Measurements from ENCODE around the gene SND1. TPM values are rescaled to one million over a fixed set of nuclear protein-coding genes. Genes with fewer than 3 reads are reported as not detected.

Gene SND1
- total RNA-seq, 5 donors from 2014 or later (not counting 1 experiment from before 2014, with no cell fraction given) = 137 to 187 (median 154) TPM

DNA sequence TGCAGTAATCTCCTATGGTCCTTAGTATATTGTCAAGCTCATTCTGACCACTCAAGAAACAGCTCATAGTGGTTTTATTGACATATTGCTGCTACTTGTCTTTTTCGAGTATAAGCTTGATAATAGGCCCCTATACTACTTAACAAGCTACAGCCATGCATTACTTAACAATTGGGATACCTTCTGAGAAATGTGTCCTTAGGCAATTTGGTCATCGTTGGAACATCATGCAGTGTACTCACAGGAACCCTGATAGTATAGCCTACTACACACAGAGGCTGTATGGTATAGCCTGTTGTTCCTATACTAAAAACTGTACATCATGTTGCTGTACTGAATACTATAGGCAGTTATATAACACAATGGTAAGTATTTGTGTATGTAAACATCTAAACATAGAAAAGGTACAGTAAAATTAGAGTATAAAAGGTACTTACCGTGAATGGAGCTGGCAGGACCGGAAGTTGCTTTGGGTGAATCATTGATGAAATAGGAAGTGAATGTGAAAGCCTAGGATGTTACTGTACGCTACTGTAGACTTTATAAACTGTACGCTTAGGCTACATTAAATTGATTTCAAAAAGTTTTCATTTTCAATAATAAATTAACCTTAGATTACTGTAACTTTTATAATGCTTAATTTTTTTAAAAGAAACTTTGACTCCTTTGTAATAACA lies 218.4 kb downstream of the SND1 start:
- H3K27ac ChIP-seq (ENCODE audit: low read length) = no peak overlapping the region

DNA sequence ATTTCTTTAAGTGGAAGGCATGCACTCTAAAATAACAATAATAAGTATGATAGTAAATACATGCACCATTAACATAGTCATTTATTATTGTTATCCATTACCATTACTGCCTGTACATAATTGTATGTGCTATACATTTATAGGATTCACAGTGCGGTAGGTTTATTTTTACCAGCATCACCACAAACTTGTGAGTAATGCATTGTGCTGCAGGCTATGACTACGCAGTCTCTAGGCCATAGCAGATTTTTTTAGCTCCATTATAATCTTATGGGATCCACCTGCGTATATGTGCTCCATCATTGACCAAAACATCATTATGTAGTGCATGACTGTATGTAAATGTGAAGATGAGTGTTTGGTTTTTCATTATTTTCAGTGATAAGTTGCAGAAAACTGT lies 219.2 kb downstream of the SND1 start:
- Mint-ChIP-seq H3K27me3 (no peaks in the 10 kb centered on the region), H3K36me3 (peaks cover 24% of the 10 kb centered on the region), H3K4me3 (no peak overlapping the region), H3K27ac (no peak overlapping the region), H3K9me3 (no peaks in the 10 kb centered on the region), H3K4me1 (peaks cover 31 to 41% (median 37%) of the 10 kb centered on the region in 3 donors)
- WGBS (ENCODE audit: insufficient coverage) = no CpG with 5 or more reads among the region's 3 CpGs
- Histone ChIP-seq H3K4me1 (ENCODE audit: control insufficient read depth in 1 of 2, extremely low read depth in 1 of 2, insufficient read depth in 2 of 2, low read length in 2 of 2) (peaks cover 0 to 3% of the 10 kb centered on the region in 2 experiments), H3K9me3 (no peaks in the 10 kb centered on the region), H3K36me3 (ENCODE audit: control insufficient read depth in 2 of 2, extremely low read depth in 1 of 2, insufficient read depth in 1 of 2, low read length in 1 of 2) (peaks cover 0 to 3% of the 10 kb centered on the region in 2 donors), H3K27ac (ENCODE audit: low read length) (no peak overlapping the region), H3K27me3 (replicated peaks in 1 of 2; ENCODE audit: control insufficient read depth in 2 of 2, extremely low read depth in 1 of 2, insufficient read depth in 2 of 2, low read length in 1 of 2) (no peaks in the 10 kb centered on the region), H3K4me3 (ENCODE audit: control insufficient read depth in 1 of 2, extremely low read depth in 1 of 2, low read length in 1 of 2) (no peak overlapping the region)
- ChIA-PET CTCF (interaction anchor here in 1 of 2 donors (0.6 kb wide), 1 partner anchor 14 kb away, joined by 4 read pairs; no protein-coding TSS in a partner anchor), POLR2A (no interaction called here)
- ATAC-seq (replicated peaks in 1 of 4) = no peak
- DNase-seq = no peak

More for the DNA sequence above, 218.4 kb downstream of the SND1 start:
- Mint-ChIP-seq H3K9me3 (no peaks in the 10 kb centered on the region), H3K27me3 (no peaks in the 10 kb centered on the region), H3K27ac (no peak overlapping the region), H3K4me3 (no peak overlapping the region), H3K36me3 (peaks cover 24% of the 10 kb centered on the region), H3K4me1 (peaks cover 32 to 45% (median 42%) of the 10 kb centered on the region in 3 donors)
- no peaks in the 10 kb centered on the region for H3K4me1 ChIP-seq (ENCODE audit: control insufficient read depth in 1 of 2, extremely low read depth in 1 of 2, insufficient read depth in 2 of 2, low read length in 2 of 2)
- peaks cover 0 to 3% of the 10 kb centered on the region in 2 donors for H3K36me3 ChIP-seq (ENCODE audit: control insufficient read depth in 2 of 2, extremely low read depth in 1 of 2, insufficient read depth in 1 of 2, low read length in 1 of 2)
- WGBS (ENCODE audit: insufficient coverage) = 81% methylated on average over 3 of the region's 6 CpGs
- no peaks in the 10 kb centered on the region for H3K27me3 ChIP-seq (replicated peaks in 1 of 2; ENCODE audit: control insufficient read depth in 2 of 2, extremely low read depth in 1 of 2, insufficient read depth in 2 of 2, low read length in 1 of 2)
- H3K9me3 ChIP-seq = no peaks in the 10 kb centered on the region
- ATAC-seq (replicated peaks in 1 of 4) (no peak), DNase-seq (no peak)
- no peak overlapping the region for H3K4me3 ChIP-seq (ENCODE audit: control insufficient read depth in 1 of 2, extremely low read depth in 1 of 2, low read length in 1 of 2)
- POLR2A ChIA-PET = no interaction called here
- CTCF ChIA-PET = interaction anchor here in 1 of 2 donors (0.6 kb wide), 1 partner anchor 141 kb away, joined by 3 read pairs; no protein-coding TSS in a partner anchor

- Mint-ChIP-seq H3K4me3 (no peak overlapping the region), H3K9me3 (no peaks in the 10 kb centered on the region), H3K27me3 (no peaks in the 10 kb centered on the region), H3K4me1 (peaks cover 31 to 35% (median 34%) of the 10 kb centered on the region in 3 donors), H3K27ac (no peak overlapping the region), H3K36me3 (peaks cover 18% of the 10 kb centered on the region)
- POLR2A ChIA-PET = interaction anchor here in 1 of 2 donors (0.7 kb wide), 1 partner anchor 15 kb away, joined by 3 read pairs; no protein-coding TSS in a partner anchor
- WGBS (ENCODE audit: insufficient coverage) = no CpG with 5 or more reads among the region's 1 CpG
- no peaks in the 10 kb centered on the region for H3K27me3 ChIP-seq (replicated peaks in 1 of 2; ENCODE audit: control insufficient read depth in 2 of 2, extremely low read depth in 1 of 2, insufficient read depth in 2 of 2, low read length in 1 of 2)
- CTCF ChIA-PET = no interaction called here
- DNase-seq = no peak
- H3K4me3 ChIP-seq (ENCODE audit: control insufficient read depth in 1 of 2, extremely low read depth in 1 of 2, low read length in 1 of 2) = no peak overlapping the region
- H3K27ac ChIP-seq (ENCODE audit: low read length) = no peak overlapping the region
- no peaks in the 10 kb centered on the region for H3K9me3 ChIP-seq
- peaks cover 0 to 3% of the 10 kb centered on the region in 2 donors for H3K36me3 ChIP-seq (ENCODE audit: control insufficient read depth in 2 of 2, extremely low read depth in 1 of 2, insufficient read depth in 1 of 2, low read length in 1 of 2)
- H3K4me1 ChIP-seq (ENCODE audit: control insufficient read depth in 1 of 2, extremely low read depth in 1 of 2, insufficient read depth in 2 of 2, low read length in 2 of 2) = peaks cover 0 to 3% of the 10 kb centered on the region in 2 experiments
- no peak for ATAC-seq (replicated peaks in 1 of 4)
These were observed 220.1 kb downstream of the SND1 start for GRCh38 chr7:127872122-127872521.

- ATAC-seq (replicated peaks in 1 of 4) = no peak
- CTCF ChIA-PET = interaction anchor here in 1 of 2 donors (0.6 kb wide), 1 partner anchor 51 kb away, joined by 4 read pairs; no protein-coding TSS in a partner anchor
- H3K27ac ChIP-seq (ENCODE audit: low read length) = no peak overlapping the region
- no peak for DNase-seq
- H3K4me1 ChIP-seq (ENCODE audit: control insufficient read depth in 1 of 2, extremely low read depth in 1 of 2, insufficient read depth in 2 of 2, low read length in 2 of 2) = peaks cover 0 to 3% of the 10 kb centered on the region in 2 experiments
- Mint-ChIP-seq H3K9me3 (no peaks in the 10 kb centered on the region), H3K27me3 (no peaks in the 10 kb centered on the region), H3K27ac (no peak overlapping the region), H3K4me1 (peaks cover 25 to 31% (median 29%) of the 10 kb centered on the region in 3 donors), H3K36me3 (peaks cover 9% of the 10 kb centered on the region), H3K4me3 (no peak overlapping the region)
- POLR2A ChIA-PET = no interaction called here
- WGBS (ENCODE audit: insufficient coverage) = no CpG with 5 or more reads among the region's 3 CpGs
- peaks cover 0 to 1% of the 10 kb centered on the region in 2 donors for H3K36me3 ChIP-seq (ENCODE audit: control insufficient read depth in 2 of 2, extremely low read depth in 1 of 2, insufficient read depth in 1 of 2, low read length in 1 of 2)
- no peak overlapping the region for H3K4me3 ChIP-seq (ENCODE audit: control insufficient read depth in 1 of 2, extremely low read depth in 1 of 2, low read length in 1 of 2)
- H3K9me3 ChIP-seq = no peaks in the 10 kb centered on the region
- no peaks in the 10 kb centered on the region for H3K27me3 ChIP-seq (replicated peaks in 1 of 2; ENCODE audit: control insufficient read depth in 2 of 2, extremely low read depth in 1 of 2, insufficient read depth in 2 of 2, low read length in 1 of 2)
These were observed 221.2 kb downstream of the SND1 start for GRCh38 chr7:127873151-127873550.

GRCh38 chr7:127873715-127874636 lies 222.0 kb downstream of the SND1 start:
- ChIA-PET POLR2A (no interaction called here), CTCF (no interaction called here)
- no peak overlapping the region for H3K4me3 ChIP-seq (ENCODE audit: control insufficient read depth in 1 of 2, extremely low read depth in 1 of 2, low read length in 1 of 2)
- WGBS (ENCODE audit: insufficient coverage) = 100% methylated on average over 1 of the region's 3 CpGs
- Mint-ChIP-seq H3K4me1 (peaks cover 20 to 29% (median 28%) of the 10 kb centered on the region in 3 donors), H3K9me3 (no peaks in the 10 kb centered on the region), H3K36me3 (peaks cover 9% of the 10 kb centered on the region), H3K27ac (no peak overlapping the region), H3K27me3 (no peaks in the 10 kb centered on the region), H3K4me3 (no peak overlapping the region)
- no peak overlapping the region for H3K27ac ChIP-seq (ENCODE audit: low read length)
- H3K4me1 ChIP-seq (ENCODE audit: control insufficient read depth in 1 of 2, extremely low read depth in 1 of 2, insufficient read depth in 2 of 2, low read length in 2 of 2) = peaks cover 0 to 3% of the 10 kb centered on the region in 2 experiments
- no peak for DNase-seq
- ATAC-seq (replicated peaks in 1 of 4) = no peak
- no peaks in the 10 kb centered on the region for H3K9me3 ChIP-seq
- H3K27me3 ChIP-seq (replicated peaks in 1 of 2; ENCODE audit: control insufficient read depth in 2 of 2, extremely low read depth in 1 of 2, insufficient read depth in 2 of 2, low read length in 1 of 2) = no peaks in the 10 kb centered on the region
- H3K36me3 ChIP-seq (ENCODE audit: control insufficient read depth in 2 of 2, extremely low read depth in 1 of 2, insufficient read depth in 1 of 2, low read length in 1 of 2) = no peaks in the 10 kb centered on the region

GRCh38 chr7:127874951-127875608 lies 223.1 kb downstream of the SND1 start:
- Mint-ChIP-seq H3K27me3 (no peaks in the 10 kb centered on the region), H3K27ac (no peak overlapping the region), H3K4me1 (peaks cover 17 to 27% (median 27%) of the 10 kb centered on the region in 3 donors), H3K9me3 (no peaks in the 10 kb centered on the region), H3K4me3 (no peak overlapping the region), H3K36me3 (peaks cover 9% of the 10 kb centered on the region)
- ChIA-PET POLR2A (no interaction called here), CTCF (no interaction called here)
- H3K4me3 ChIP-seq (ENCODE audit: control insufficient read depth in 1 of 2, extremely low read depth in 1 of 2, low read length in 1 of 2) = no peak overlapping the region
- no peaks in the 10 kb centered on the region for H3K9me3 ChIP-seq
- no peaks in the 10 kb centered on the region for H3K27me3 ChIP-seq (replicated peaks in 1 of 2; ENCODE audit: control insufficient read depth in 2 of 2, extremely low read depth in 1 of 2, insufficient read depth in 2 of 2, low read length in 1 of 2)
- peaks cover 0 to 3% of the 10 kb centered on the region in 2 experiments for H3K4me1 ChIP-seq (ENCODE audit: control insufficient read depth in 1 of 2, extremely low read depth in 1 of 2, insufficient read depth in 2 of 2, low read length in 2 of 2)
- H3K36me3 ChIP-seq (ENCODE audit: control insufficient read depth in 2 of 2, extremely low read depth in 1 of 2, insufficient read depth in 1 of 2, low read length in 1 of 2) = no peaks in the 10 kb centered on the region
- DNase-seq (no peak), ATAC-seq (replicated peaks in 1 of 4) (no peak)
- H3K27ac ChIP-seq (ENCODE audit: low read length) = no peak overlapping the region
- WGBS (ENCODE audit: insufficient coverage) = 100% methylated on average over 1 of the region's 2 CpGs

Measured in T-cell (primary cell).